Subcutaneous abdominal adipose tissue (tissue), 5 donors: Measurements from ENCODE around the gene KRTAP19-5.

ENCODE experiments used
- H3K27ac ChIP-seq: one replicate; pipeline ENCODE4 v1.7.0; 2013; ENCODE audit warnings: low read depth, mild to moderate bottlenecking, inconsistent platforms, low read length, moderate library complexity
- H3K27me3 ChIP-seq, 5 donors: one replicate each; pipeline ENCODE4 v1.7.0; 2013; ENCODE audit warnings: low read length in 5 of 5, inconsistent platforms in 1 of 5; ENCODE audit not compliant: control insufficient read depth in 5 of 5, insufficient read depth in 4 of 5
- H3K36me3 ChIP-seq, 5 donors: one replicate each; pipeline ENCODE4 v1.7.0; 2013; ENCODE audit warnings: low read length in 5 of 5; ENCODE audit not compliant: control insufficient read depth in 5 of 5, insufficient read depth in 5 of 5
- H3K4me1 ChIP-seq, 5 donors: one replicate each; pipeline ENCODE4 v1.7.0; 2013; ENCODE audit warnings: low read length in 5 of 5, mild to moderate bottlenecking in 3 of 5, moderate library complexity in 1 of 5; ENCODE audit not compliant: control insufficient read depth in 5 of 5, insufficient read depth in 5 of 5
- H3K4me3 ChIP-seq, 5 donors: one replicate each; pipeline ENCODE4 v1.7.0; 2013; ENCODE audit warnings: low read length in 5 of 5, low read depth in 1 of 5
- H3K9ac ChIP-seq, 5 donors: one replicate each; pipeline ENCODE4 v1.7.0; 2013; ENCODE audit warnings: low read length in 5 of 5, mild to moderate bottlenecking in 4 of 5, moderate library complexity in 3 of 5
- H3K9me3 ChIP-seq, 5 donors: one replicate each; pipeline ENCODE4 v1.7.0; 2013; ENCODE audit warnings: low read length in 5 of 5; ENCODE audit not compliant: control insufficient read depth in 5 of 5
- donor health status: healthy.
- donor health status: healthy.
- donor health status: healthy.
- donor health status: healthy.
- donor health status: healthy.

The KRTAP19-5 gene

GRCh38 chr21:30480145-30480544 lies 21.8 kb downstream of the KRTAP19-5 start, which contains the start of gene KRTAP19-1:
KRTAP19-1 (minus strand) TSS chr21:30480367; CDS start chr21:30480317, 50 bp downstream.
- Histone ChIP-seq H3K27ac (no peak within 1 kb of the TSS), H3K9me3 (no peaks in the 10 kb centered on the region), H3K36me3 (no peaks in the 10 kb centered on the region), H3K4me1 (no peaks in the 10 kb centered on the region), H3K4me3 (no peak within 1 kb of the TSS), H3K9ac (no peak within 1 kb of the TSS), H3K27me3 (no peaks in the 10 kb centered on the region)

- Histone ChIP-seq H3K9ac (no peak overlapping the region), H3K36me3 (no peaks in the 10 kb centered on the region), H3K4me3 (no peak overlapping the region), H3K27ac (no peak overlapping the region), H3K9me3 (no peaks in the 10 kb centered on the region), H3K4me1 (no peaks in the 10 kb centered on the region), H3K27me3 (no peaks in the 10 kb centered on the region)
Measured at GRCh38 chr21:30479259-30479658, 22.7 kb downstream of the KRTAP19-5 start.

GRCh38 chr21:30478004-30478403 lies 23.9 kb downstream of the KRTAP19-5 start:
- H3K9me3 ChIP-seq, result no peaks in the 10 kb centered on the region
- no peak overlapping the region for H3K9ac ChIP-seq

GRCh38 chr21:30468900-30469714 lies 32.8 kb downstream of the KRTAP19-5 start:
- Histone ChIP-seq H3K4me3 (no peak overlapping the region), H3K36me3 (no peaks in the 10 kb centered on the region), H3K27ac (no peak overlapping the region), H3K4me1 (no peaks in the 10 kb centered on the region), H3K9ac (no peak overlapping the region), H3K27me3 (no peaks in the 10 kb centered on the region), H3K9me3 (no peaks in the 10 kb centered on the region)

More at GRCh38 chr21:30478004-30478403, 23.9 kb downstream of the KRTAP19-5 start:
- Histone ChIP-seq H3K27ac (no peak overlapping the region), H3K27me3 (no peaks in the 10 kb centered on the region), H3K4me3 (no peak overlapping the region), H3K4me1 (no peaks in the 10 kb centered on the region), H3K36me3 (no peaks in the 10 kb centered on the region)

GRCh38 chr21:30463713-30464112 lies 38.2 kb downstream of the KRTAP19-5 start:
- H3K9ac ChIP-seq, result no peak overlapping the region
- H3K27me3 ChIP-seq, result no peaks in the 10 kb centered on the region
- no peak overlapping the region for H3K4me3 ChIP-seq
- H3K36me3 ChIP-seq, result no peaks in the 10 kb centered on the region
- H3K27ac ChIP-seq, result no peak overlapping the region
- no peaks in the 10 kb centered on the region for H3K4me1 ChIP-seq
- no peaks in the 10 kb centered on the region for H3K9me3 ChIP-seq
